Fibroblast of skin of scalp (primary cell): ENCODE data around the gene CYLC2. TPM values are rescaled to one million over a fixed set of nuclear protein-coding genes. Genes with fewer than 3 reads are reported as not detected.

ENCODE experiments used
- DNase-seq: peaks from one replicate; pipeline ENCODE4 v3.0.0-alpha.2; 2013
- polyA plus RNA-seq, 2 experiments: library from polyadenylated mRNA; unstranded; fragments of 120-200 nt; gene quantifications; one replicate each; pipeline ENCODE4 v1.2.1, GENCODE V29; 2013; ENCODE audit not compliant: insufficient read length in 2 of 2

CYLC2 gene
- not detected for polyA plus RNA-seq (2013, experiment 1 of 2; ENCODE audit: insufficient read length)
- polyA plus RNA-seq (2013, experiment 2 of 2; ENCODE audit: insufficient read length), result not detected

- no peak for DNase-seq
Measured at GRCh38 chr9:102995033-102995432, at the start of gene CYLC2. Gene CYLC2, plus strand, starts transcription at chr9:102995333. Its CDS starts 48 bp downstream, at chr9:102995381.

GRCh38 chr9:102950346-102950745 lies 44.8 kb upstream of the CYLC2 start:
- no peak for DNase-seq

- DNase-seq, result no peak
Measured at GRCh38 chr9:102966999-102967398, 28.1 kb upstream of the CYLC2 start.

- DNase-seq, result no peak
Measured at GRCh38 chr9:102967979-102968378, 27.2 kb upstream of the CYLC2 start.

GRCh38 chr9:102972780-102973179 lies 22.4 kb upstream of the CYLC2 start:
- no peak for DNase-seq

- no peak for DNase-seq
Measured at GRCh38 chr9:102974530-102974929, 20.6 kb upstream of the CYLC2 start.

- no peak for DNase-seq
Measured at GRCh38 chr9:102975251-102975650, 19.9 kb upstream of the CYLC2 start.

- no peak for DNase-seq
Measured at GRCh38 chr9:102985162-102985895, 9.8 kb upstream of the CYLC2 start.

GRCh38 chr9:102986425-102986824 lies 8.7 kb upstream of the CYLC2 start:
- no peak for DNase-seq

GRCh38 chr9:103003689-103004088 lies 8.6 kb downstream of the CYLC2 start:
- no peak for DNase-seq

- no peak for DNase-seq
Measured at GRCh38 chr9:103014242-103014641, 19.1 kb downstream of the CYLC2 start.

- DNase-seq, result no peak
Measured at GRCh38 chr9:103025796-103026195, 30.7 kb downstream of the CYLC2 start.

GRCh38 chr9:103037508-103038477 lies 42.7 kb downstream of the CYLC2 start:
- DNase-seq, result peak; percentile 1

GRCh38 chr9:103041961-103042360 lies 46.8 kb downstream of the CYLC2 start:
- no peak for DNase-seq
